T-cell (primary cell): Measurements from ENCODE around the gene DNAJB1. TPM values are rescaled to one million over a fixed set of nuclear protein-coding genes. Genes with fewer than 3 reads are reported as not detected.

ENCODE experiments used
- ATAC-seq, 4 experiments: fragments of 200-7000 bp in 3 of 4; fragments of 150-1000 bp in 1 of 4; cut with Tn5 transposase; replicated peaks in 1 of 4; 1 replicate in 3 of 4; 2 replicates in 1 of 4; pipeline ENCODE4 v1.10.0; 2021; ENCODE audit warnings: moderate library complexity in 3 of 4, mild to moderate bottlenecking in 2 of 4, moderate number of reproducible peaks in 1 of 4
- CTCF ChIA-PET, 2 donors: fragments of 300-600 bp; sonication (Branson Sonifier 250); formaldehyde crosslinking; loops; one replicate each; lab custom pipeline; 2022; ENCODE audit warnings: antibody characterized with exemption in 2 of 2; lab: Charles Lee
- POLR2A ChIA-PET, 2 donors: fragments of 300-600 bp; sonication (Branson Sonifier 250); formaldehyde crosslinking; loops; one replicate each; lab custom pipeline; 2022; ENCODE audit warnings: antibody characterized with exemption in 2 of 2; lab: Charles Lee
- DNase-seq, 35 experiments: peaks; one replicate each; pipeline versions ENCODE4 v3.0.0 to v3.0.0-alpha.2; 2013 to 2023
- H3K27ac ChIP-seq: one replicate; pipeline ENCODE4 v1.5.1; 2013; ENCODE audit warnings: low read length
- H3K27me3 ChIP-seq, 2 experiments: replicated peaks in 1 of 2; 1 replicate in 1 of 2; 2 replicates in 1 of 2; pipeline versions ENCODE4 v1.6.1 to v1.7.0; 2013; ENCODE audit warnings: low read length in 1 of 2, mixed read lengths in 1 of 2; ENCODE audit not compliant: control insufficient read depth in 2 of 2, insufficient read depth in 2 of 2; ENCODE audit errors: extremely low read depth in 1 of 2
- H3K36me3 ChIP-seq, 2 donors: 1 replicate in 1 of 2; 2 replicates in 1 of 2; pipeline versions ENCODE4 v1.6.1 to v1.7.0; 2013; ENCODE audit warnings: low read length in 1 of 2; ENCODE audit not compliant: control insufficient read depth in 2 of 2, insufficient read depth in 1 of 2; ENCODE audit errors: extremely low read depth in 1 of 2
- H3K4me1 ChIP-seq, 2 experiments: 1 replicate in 1 of 2; 2 replicates in 1 of 2; pipeline versions ENCODE4 v1.6.1 to v1.7.0; 2013; ENCODE audit warnings: low read length in 2 of 2, mixed read lengths in 1 of 2; ENCODE audit not compliant: insufficient read depth in 2 of 2, control insufficient read depth in 1 of 2; ENCODE audit errors: extremely low read depth in 1 of 2
- H3K4me3 ChIP-seq, 2 donors: 1 replicate in 1 of 2; 2 replicates in 1 of 2; pipeline versions ENCODE4 v1.5.1 to v1.7.0; 2013; ENCODE audit warnings: mild to moderate bottlenecking in 2 of 2, low read length in 1 of 2, moderate library complexity in 1 of 2; ENCODE audit not compliant: control insufficient read depth in 1 of 2; ENCODE audit errors: extremely low read depth in 1 of 2
- H3K9me3 ChIP-seq: 2 replicates; pipeline ENCODE4 v1.7.0; 2013
- H3K27ac Mint-ChIP-seq, 2 donors: one replicate each; pipeline ENCODE4 v1.8.0; 2020 to 2021; ENCODE audit warnings: mild to moderate bottlenecking in 2 of 2, mixed read lengths in 2 of 2
- H3K27me3 Mint-ChIP-seq, 2 donors: one replicate each; pipeline ENCODE4 v1.8.0; 2021 to 2022; ENCODE audit warnings: mixed read lengths in 2 of 2
- H3K36me3 Mint-ChIP-seq: one replicate; pipeline ENCODE4 v1.8.0; 2021; ENCODE audit warnings: mixed read lengths
- H3K4me1 Mint-ChIP-seq, 3 donors: one replicate each; pipeline ENCODE4 v1.8.0; 2020 to 2022; ENCODE audit warnings: mixed read lengths in 3 of 3, mild to moderate bottlenecking in 1 of 3
- H3K4me3 Mint-ChIP-seq, 3 donors: one replicate each; pipeline ENCODE4 v1.8.0; 2020 to 2022; ENCODE audit warnings: mild to moderate bottlenecking in 3 of 3, mixed read lengths in 3 of 3, moderate library complexity in 3 of 3
- H3K9me3 Mint-ChIP-seq, 3 donors: one replicate each; pipeline ENCODE4 v1.8.0; 2020 to 2022; ENCODE audit warnings: mixed read lengths in 3 of 3
- WGBS: methylation state at CpG from one replicate; pipeline ENCODE4 v1.1.5; 2013; ENCODE audit warnings: missing lambda C conversion rate; ENCODE audit not compliant: insufficient coverage; 5-methylcytosine and 5-hydroxymethylcytosine counted together
- total RNA-seq, 35 experiments: library from RNA in 6 of 35; stranded (reverse) in 6 of 35; fragments of 120-200 nt in 1 of 35; gene quantifications; one replicate each; pipeline versions ENCODE4 v1.2.1 to v1.2.4 and lab custom pipeline; 2013 to 2026

The DNAJB1 gene
- total RNA-seq (100 to 1,000 TPM; 158 to 575 (median 165) TPM), total RNA-seq (lab: John Stamatoyannopoulos, UW) (71.9 to 1,751 (median 210) reads per million in 29 experiments)
- 175 TPM for total RNA-seq (2013)

- Mint-ChIP-seq H3K9me3 (no peaks in the 10 kb centered on the region), H3K4me1 (peaks cover 71 to 74% (median 74%) of the 10 kb centered on the region in 3 donors)
Observed at GRCh38 chr19:14517840-14518505, at the start of gene DNAJB1. Gene DNAJB1, minus strand, starts transcription at chr19:14518397. Its CDS starts 48 bp downstream, at chr19:14518349.

GRCh38 chr19:14567079-14567478 lies 48.9 kb upstream of the DNAJB1 start:
- CTCF ChIA-PET, result no interaction called here
- no peaks in the 10 kb centered on the region for H3K9me3 Mint-ChIP-seq
- no peaks in the 10 kb centered on the region for H3K27me3 Mint-ChIP-seq
- peaks cover 12% of the 10 kb centered on the region for H3K36me3 Mint-ChIP-seq
- no peaks in the 10 kb centered on the region for H3K9me3 ChIP-seq
- H3K4me3 Mint-ChIP-seq, result no peak overlapping the region
- H3K27me3 ChIP-seq, result peaks cover 0 to 4% of the 10 kb centered on the region in 2 experiments
- H3K27ac Mint-ChIP-seq, result peak overlapping the region; percentile 23 to 36
- WGBS, result 93% methylated on average over 11 of the region's 11 CpGs
- DNase-seq (no peak), ATAC-seq (no peak)
- peaks cover 32 to 50% (median 42%) of the 10 kb centered on the region in 3 donors for H3K4me1 Mint-ChIP-seq
- no peak overlapping the region for H3K4me3 ChIP-seq
- POLR2A ChIA-PET, result interaction anchor here in 1 of 2 donors (0.6 kb wide), 1 partner anchor 92 kb away, joined by 4 read pairs; no protein-coding TSS in a partner anchor
- peaks cover 20 to 37% of the 10 kb centered on the region in 2 donors for H3K36me3 ChIP-seq
- peak overlapping the region; percentile 28 for H3K27ac ChIP-seq
- H3K4me1 ChIP-seq, result peaks cover 4 to 70% of the 10 kb centered on the region in 2 experiments

More at GRCh38 chr19:14517840-14518505, at the start of gene DNAJB1:
- Histone ChIP-seq H3K27me3 (no peaks in the 10 kb centered on the region), H3K4me1 (peaks cover 28 to 74% of the 10 kb centered on the region in 2 experiments), H3K9me3 (no peaks in the 10 kb centered on the region), H3K36me3 (peaks cover 2 to 30% of the 10 kb centered on the region in 2 donors), H3K27ac (peak within 1 kb of the TSS; percentile 99), H3K4me3 (peak within 1 kb of the TSS; percentile 88 to 89)
- ChIA-PET POLR2A (interaction anchor here (0.5 to 3.8 kb wide), 19 partner anchors 8 to 677 kb away, joined by 3 to 35 read pairs (median 4); partner anchors contain the start of gene ADGRE5 (in 1 of the 2)), CTCF (interaction anchor here in 1 of 2 donors (0.7 to 1.8 kb wide), 4 partner anchors 9 to 382 kb away, joined by 3 to 12 read pairs (median 4); partner anchors contain the start of gene ASF1B)
- Mint-ChIP-seq H3K36me3 (peaks cover 30% of the 10 kb centered on the region), H3K27me3 (no peaks in the 10 kb centered on the region), H3K4me3 (peak within 1 kb of the TSS; percentile 90 to 94 (median 93)), H3K27ac (peak within 1 kb of the TSS; percentile 95 to 96)
- ATAC-seq (peak; percentile 36 to 71 (median 62)), DNase-seq (peak in 27 of 35 experiments; percentile 27 to 99 (median 44))
- under 1% methylated on average over 72 of the region's 82 CpGs for WGBS

- H3K27me3 ChIP-seq, result peaks cover 0 to 3% of the 10 kb centered on the region in 2 experiments
- Mint-ChIP-seq H3K4me3 (no peak overlapping the region), H3K27me3 (no peaks in the 10 kb centered on the region), H3K27ac (no peak overlapping the region), H3K4me1 (peaks cover 29 to 49% (median 41%) of the 10 kb centered on the region in 3 donors), H3K9me3 (no peaks in the 10 kb centered on the region), H3K36me3 (peaks cover 12% of the 10 kb centered on the region)
- H3K9me3 ChIP-seq, result no peaks in the 10 kb centered on the region
- no peak overlapping the region for H3K4me3 ChIP-seq
- 73% methylated on average over 16 of the region's 18 CpGs for WGBS
- no peak overlapping the region for H3K27ac ChIP-seq
- ChIA-PET CTCF (interaction anchor here in 1 of 2 donors (0.5 kb wide), 1 partner anchor 94 kb away, joined by 3 read pairs; no protein-coding TSS in a partner anchor), POLR2A (interaction anchor here (0.5 to 0.7 kb wide), 4 partner anchors 62 to 718 kb away, joined by 3 to 4 read pairs (median 4); no protein-coding TSS in a partner anchor)
- H3K4me1 ChIP-seq, result peaks cover 4 to 72% of the 10 kb centered on the region in 2 experiments
- DNase-seq (no peak), ATAC-seq (no peak)
- peaks cover 21 to 38% of the 10 kb centered on the region in 2 donors for H3K36me3 ChIP-seq
Observed at GRCh38 chr19:14566712-14567077, 48.5 kb upstream of the DNAJB1 start.

GRCh38 chr19:14565765-14566711 lies 47.8 kb upstream of the DNAJB1 start:
- CTCF ChIA-PET, result interaction anchor here in 1 of 2 donors (0.5 kb wide), 1 partner anchor 94 kb away, joined by 3 read pairs; no protein-coding TSS in a partner anchor

GRCh38 chr19:14565298-14565679 lies 47.1 kb upstream of the DNAJB1 start:
- Histone ChIP-seq H3K4me3 (no peak overlapping the region), H3K27me3 (no peaks in the 10 kb centered on the region), H3K9me3 (no peaks in the 10 kb centered on the region), H3K4me1 (peaks cover 0 to 72% of the 10 kb centered on the region in 2 experiments), H3K27ac (no peak overlapping the region), H3K36me3 (peaks cover 26 to 38% of the 10 kb centered on the region in 2 donors)
- WGBS, result 96% methylated on average over 19 of the region's 22 CpGs
- ChIA-PET CTCF (no interaction called here), POLR2A (no interaction called here)
- no peaks in the 10 kb centered on the region for H3K9me3 Mint-ChIP-seq
- no peak for ATAC-seq
- peaks cover 21 to 44% (median 35%) of the 10 kb centered on the region in 3 donors for H3K4me1 Mint-ChIP-seq
- no peak overlapping the region for H3K4me3 Mint-ChIP-seq
- no peak overlapping the region for H3K27ac Mint-ChIP-seq
- DNase-seq, result no peak
- H3K36me3 Mint-ChIP-seq, result peaks cover 12% of the 10 kb centered on the region
- H3K27me3 Mint-ChIP-seq, result no peaks in the 10 kb centered on the region

More at GRCh38 chr19:14565765-14566711, 47.8 kb upstream of the DNAJB1 start:
- Mint-ChIP-seq H3K27me3 (no peaks in the 10 kb centered on the region), H3K9me3 (no peaks in the 10 kb centered on the region), H3K4me1 (peaks cover 22 to 47% (median 37%) of the 10 kb centered on the region in 3 donors), H3K36me3 (peaks cover 12% of the 10 kb centered on the region), H3K4me3 (no peak overlapping the region), H3K27ac (no peak overlapping the region)
- DNase-seq (no peak), ATAC-seq (no peak)
- Histone ChIP-seq H3K9me3 (no peaks in the 10 kb centered on the region), H3K27me3 (no peaks in the 10 kb centered on the region), H3K4me3 (no peak overlapping the region), H3K4me1 (peaks cover 3 to 72% of the 10 kb centered on the region in 2 experiments), H3K36me3 (peaks cover 26 to 38% of the 10 kb centered on the region in 2 donors), H3K27ac (peak overlapping the region; percentile 55)
- WGBS, result 93% methylated on average over 11 of the region's 31 CpGs
- POLR2A ChIA-PET, result interaction anchor here (0.5 to 0.7 kb wide), 3 partner anchors 61 to 719 kb away, joined by 3 to 4 read pairs (median 4); no protein-coding TSS in a partner anchor
